HG03103 (cell line): ENCODE measurements around the gene INPP5F.

Experiments
- ATAC-seq: cut with Tn5 transposase; IDR thresholded peaks from one replicate; pipeline ENCODE4 v1.9.1; 2021; ENCODE audit warnings: low read depth; ENCODE audit not compliant: unreplicated experiment

The INPP5F gene

DNA sequence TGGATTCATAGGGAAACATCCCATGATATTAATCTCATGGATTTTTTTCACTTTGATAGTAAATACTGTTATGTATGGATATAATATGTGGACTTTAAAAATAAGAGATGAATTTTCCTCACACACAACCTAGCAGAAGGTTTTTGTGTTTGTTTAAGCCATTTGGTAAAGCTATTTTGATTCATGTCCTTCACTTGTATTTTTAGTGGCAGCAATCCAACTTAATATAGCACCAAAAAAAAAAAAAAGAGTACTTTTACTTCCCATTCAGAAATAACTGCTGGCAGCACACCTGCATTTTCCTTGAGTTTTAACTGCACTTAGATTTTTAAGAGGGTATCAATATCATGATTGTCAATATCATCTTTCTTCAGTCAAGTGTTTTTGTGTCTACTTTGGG lies 86.8 kb downstream of the INPP5F start:
- ATAC-seq, result no peak

DNA sequence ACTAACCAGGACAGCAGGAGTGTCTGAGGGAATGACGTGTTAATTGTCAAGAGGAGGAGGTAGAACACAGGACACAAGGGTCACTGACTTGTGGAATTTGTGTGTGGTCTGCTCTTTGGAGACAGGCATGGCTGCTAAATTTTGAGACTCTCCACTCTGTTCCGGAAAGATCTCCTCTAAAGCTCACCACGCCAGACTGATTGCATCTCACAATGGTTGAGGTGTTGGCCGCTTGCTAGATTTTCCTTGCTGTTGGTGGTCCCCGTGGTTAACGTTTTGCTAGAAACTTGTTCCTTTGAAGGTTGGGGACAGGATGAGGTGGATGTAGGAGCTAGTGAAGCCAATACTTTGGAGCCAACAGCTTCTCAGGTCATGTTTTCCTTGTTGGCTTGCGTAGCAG lies 89.8 kb downstream of the INPP5F start:
- ATAC-seq, result no peak

DNA sequence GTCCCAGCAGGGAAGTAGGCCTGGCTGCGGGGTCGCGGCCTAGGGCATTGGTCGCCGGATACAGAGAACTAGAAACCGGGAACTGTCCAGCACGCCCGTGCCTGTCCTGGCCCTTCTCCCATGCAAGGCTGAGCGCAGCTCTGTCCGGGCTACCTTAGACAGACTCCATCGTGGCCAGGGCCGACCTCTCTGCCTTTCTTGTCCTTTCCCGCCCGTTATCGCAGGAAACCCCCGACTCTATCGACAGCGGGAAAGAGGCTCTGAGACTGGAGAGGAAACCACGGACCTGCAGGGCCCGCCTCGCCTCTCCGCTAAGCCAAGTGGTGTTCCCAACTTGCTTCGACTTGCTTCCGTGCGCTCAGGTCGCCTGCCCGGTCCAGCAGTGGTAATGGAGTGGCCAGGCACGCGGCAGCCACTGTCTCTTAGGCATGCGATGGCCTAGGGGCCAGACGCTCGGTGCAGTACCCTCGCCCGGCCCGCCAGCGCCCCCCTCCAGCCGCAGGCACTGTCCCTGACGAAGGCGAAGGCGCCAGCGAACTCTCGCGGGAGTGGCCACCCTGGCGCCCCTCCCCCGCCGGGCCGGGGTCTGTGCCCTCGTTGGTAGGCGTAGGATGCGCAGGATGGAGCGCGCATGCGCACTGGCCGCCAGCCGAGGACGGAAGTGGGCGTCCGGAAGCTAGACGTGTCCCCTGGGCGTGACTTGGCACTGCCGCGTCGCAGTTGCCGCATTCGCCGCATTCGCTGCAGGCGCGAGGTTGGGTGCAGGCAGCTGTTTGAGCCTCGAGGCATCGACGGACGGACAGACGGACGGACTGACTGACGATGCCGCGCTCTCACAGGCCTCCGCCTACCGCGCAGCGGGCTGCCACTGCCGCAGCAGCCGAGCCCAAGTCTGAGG lies 92.4 kb downstream of the INPP5F start:
- ATAC-seq, result no peak

DNA sequence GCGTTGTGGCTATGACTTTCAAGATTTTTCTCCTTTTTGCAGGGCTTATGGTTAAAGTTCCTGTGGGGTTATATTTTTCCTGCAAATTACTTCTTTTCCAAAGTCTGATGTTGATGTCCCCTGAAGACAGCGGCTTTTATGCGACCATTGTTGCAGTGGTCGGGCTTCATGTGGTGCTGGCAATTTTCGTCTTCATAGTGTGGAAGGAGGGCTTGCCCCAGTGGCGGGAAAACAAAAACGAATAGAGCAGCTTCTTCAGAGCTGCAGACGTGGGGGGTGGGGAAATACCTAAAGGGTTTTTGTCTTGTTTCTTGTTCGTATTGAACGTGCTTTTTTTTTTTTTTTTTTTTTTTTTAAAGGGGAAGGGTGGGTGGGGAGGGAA lies 93.0 kb downstream of the INPP5F start:
- no peak for ATAC-seq

DNA sequence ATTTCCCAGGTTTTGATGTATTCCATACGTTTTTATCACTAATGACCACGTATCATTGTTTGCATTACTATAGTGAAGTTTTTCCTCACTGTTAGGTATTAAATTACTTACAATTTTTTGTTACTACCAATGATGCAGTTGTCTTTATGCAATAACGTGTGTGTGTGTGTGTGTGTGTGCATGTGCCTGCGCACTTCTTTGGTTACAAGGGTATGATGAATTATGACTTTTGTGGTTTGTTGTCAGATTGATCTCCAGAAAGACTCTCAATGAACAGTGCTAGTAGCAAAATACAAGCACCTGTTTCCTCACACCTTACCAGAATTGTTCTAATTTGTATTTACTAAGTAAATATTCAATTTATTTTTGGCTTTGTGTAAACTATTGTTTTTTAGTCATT lies 95.3 kb downstream of the INPP5F start:
- ATAC-seq, result no peak

DNA sequence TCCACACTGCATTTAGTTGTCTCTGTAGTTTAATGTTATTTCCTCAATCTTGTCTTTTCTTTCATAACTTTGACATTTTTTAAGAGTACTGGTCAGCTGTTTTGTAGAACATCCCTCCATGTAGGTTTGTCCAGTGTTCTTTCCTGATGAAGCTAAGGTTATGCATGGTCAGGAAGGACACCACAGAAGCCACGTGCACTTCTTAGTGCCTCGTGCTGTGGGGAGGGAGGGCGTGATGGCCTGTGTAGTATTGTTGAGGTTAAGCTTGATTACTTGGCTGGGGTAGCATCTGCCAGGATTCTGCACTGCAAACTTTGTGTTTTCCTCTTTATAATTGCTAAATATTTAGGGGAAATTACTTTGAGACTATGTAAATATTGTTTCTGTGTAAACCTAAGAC lies 98.4 kb downstream of the INPP5F start:
- ATAC-seq, result no peak

DNA sequence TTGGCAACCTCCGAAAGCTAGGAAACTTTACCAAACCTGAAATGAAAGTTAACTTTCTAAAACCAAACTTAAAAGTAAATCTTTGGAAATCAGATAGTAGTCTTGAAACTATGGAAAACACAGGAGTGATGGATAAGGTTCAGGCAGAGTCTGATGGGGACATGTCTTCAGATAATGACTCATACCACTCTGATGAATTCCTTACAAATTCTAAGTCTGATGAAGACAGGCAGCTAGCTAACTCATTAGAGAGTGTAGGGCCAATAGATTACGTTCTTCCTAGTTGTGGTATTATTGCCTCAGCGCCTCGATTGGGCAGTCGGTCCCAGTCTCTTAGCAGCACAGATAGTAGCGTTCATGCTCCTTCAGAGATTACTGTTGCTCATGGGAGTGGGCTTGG lies 100.9 kb downstream of the INPP5F start:
- ATAC-seq, result no peak

DNA sequence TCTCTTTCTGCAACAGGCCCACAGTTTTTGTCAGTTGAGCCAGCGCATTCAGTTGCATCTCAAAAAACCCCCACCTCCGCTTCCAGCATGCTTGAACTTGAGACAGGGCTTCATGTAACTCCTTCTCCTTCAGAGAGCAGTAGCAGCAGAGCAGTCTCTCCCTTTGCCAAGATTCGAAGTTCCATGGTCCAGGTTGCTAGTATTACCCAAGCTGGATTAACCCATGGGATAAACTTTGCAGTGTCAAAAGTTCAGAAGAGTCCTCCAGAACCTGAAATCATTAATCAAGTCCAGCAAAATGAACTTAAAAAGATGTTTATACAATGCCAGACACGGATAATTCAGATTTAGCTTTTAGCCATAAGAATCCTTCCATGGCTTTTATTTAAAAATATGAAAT lies 101.6 kb downstream of the INPP5F start:
- ATAC-seq, result no peak

DNA sequence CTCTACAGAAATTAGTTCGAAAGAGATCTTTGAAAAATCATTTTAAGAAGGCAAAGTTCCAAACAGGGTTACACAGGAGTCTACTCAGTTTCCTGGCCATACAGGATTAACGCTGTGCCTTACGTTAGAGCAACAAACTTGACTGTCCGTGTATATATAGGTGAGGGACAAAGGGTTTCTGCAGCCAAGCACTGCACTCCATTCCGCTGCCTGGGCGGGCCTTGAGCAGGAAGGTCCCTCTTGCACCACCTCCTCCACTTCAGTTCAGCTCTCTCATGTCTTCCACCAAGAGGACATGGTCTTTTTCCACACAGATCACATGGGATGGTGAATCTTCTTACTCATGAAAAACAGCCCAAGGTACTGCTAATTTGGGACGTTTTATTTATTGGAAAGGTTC lies 103.6 kb downstream of the INPP5F start:
- no peak for ATAC-seq

DNA sequence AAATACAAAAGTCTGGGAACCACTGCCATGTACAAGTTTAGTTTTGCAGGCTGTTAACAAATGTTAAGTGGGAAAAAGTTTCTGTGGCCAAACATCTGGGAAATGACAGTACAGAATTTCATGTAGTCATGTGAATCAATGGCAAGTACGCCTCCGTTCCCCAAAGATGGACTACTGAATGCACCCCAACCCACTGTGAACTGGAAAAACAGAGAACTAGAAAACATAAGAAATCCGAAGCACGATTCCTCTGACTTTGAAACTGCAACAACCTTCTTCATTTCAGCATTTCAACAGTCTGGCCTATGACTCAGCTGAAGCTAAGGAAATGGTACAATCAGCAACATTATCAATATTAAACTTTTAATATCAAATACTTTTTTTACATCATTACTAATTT lies 105.0 kb downstream of the INPP5F start:
- no peak for ATAC-seq

DNA sequence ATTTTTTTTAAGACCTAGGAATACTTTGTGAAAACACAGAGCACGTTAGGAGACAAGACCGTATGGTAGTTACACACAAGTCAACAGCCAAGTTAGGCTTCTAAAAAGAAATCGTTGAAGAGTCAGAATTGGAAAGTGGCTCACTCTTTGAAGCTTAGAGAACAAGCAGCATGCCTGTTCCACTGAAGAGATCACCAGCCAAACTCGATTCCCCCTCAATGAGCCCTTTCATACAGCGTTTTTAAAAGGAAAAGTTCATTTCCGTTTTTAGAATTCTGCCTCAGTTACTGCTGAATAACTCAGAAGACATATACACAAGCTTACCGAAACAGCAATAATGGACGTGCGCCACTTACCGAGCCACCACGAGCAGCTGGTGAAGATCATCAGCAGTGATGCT lies 105.8 kb downstream of the INPP5F start:
- ATAC-seq, result no peak

DNA sequence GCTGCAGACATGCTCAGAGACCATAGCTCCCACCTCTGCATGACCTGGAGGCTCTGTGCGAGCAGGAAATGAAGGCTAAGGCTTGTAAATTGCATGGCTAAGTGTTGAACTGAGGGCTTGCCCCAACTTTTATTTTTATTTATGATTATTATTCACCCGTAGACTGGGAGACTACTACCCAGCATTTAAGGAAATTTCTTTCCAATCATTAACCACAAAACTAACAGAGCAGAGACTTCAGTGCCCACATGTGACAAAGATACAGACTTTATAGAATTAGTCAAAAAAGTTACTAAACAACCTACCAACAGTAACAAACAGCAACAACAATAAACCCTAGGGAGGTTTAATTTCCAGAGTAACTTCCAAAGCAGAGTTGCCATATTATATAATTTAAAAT lies 107.1 kb downstream of the INPP5F start:
- ATAC-seq, result no peak

DNA sequence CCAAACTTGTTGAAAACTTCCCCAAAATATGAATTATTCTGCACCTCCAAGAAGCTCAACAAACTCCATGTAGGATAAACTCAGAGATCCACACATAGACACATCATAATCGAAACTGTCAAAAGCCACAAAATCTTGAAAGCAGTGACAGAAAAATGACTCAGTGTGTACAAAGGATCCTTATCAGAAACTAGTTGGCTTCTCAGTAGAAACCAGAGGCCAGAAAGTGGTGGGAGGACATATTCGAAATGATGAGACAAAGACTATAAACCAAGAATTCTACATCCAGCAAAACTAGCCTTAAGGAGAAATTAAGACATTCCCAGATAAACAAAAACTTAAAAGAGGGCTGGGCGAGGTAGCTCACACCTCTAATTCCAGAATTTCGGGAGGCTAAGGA lies 108.3 kb downstream of the INPP5F start:
- no peak for ATAC-seq

DNA sequence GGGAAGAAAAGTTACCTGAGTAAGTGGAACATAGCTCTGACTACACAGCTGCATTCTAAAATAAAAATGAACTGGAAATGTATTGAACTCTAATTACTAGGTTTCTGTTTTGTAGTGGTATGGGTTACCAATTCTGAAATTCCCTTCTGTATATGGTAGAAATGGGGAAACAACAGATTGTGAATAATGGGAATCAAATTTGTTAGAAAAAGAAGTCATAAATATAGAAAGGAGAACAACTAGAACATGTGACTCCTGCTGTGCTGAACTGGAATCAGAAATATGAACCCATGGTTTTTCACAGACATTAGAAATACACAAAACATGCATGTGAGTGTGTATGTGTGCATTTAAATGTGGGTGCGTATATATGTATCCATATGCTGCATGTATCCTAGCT lies 119.8 kb downstream of the INPP5F start:
- ATAC-seq, result no peak

DNA sequence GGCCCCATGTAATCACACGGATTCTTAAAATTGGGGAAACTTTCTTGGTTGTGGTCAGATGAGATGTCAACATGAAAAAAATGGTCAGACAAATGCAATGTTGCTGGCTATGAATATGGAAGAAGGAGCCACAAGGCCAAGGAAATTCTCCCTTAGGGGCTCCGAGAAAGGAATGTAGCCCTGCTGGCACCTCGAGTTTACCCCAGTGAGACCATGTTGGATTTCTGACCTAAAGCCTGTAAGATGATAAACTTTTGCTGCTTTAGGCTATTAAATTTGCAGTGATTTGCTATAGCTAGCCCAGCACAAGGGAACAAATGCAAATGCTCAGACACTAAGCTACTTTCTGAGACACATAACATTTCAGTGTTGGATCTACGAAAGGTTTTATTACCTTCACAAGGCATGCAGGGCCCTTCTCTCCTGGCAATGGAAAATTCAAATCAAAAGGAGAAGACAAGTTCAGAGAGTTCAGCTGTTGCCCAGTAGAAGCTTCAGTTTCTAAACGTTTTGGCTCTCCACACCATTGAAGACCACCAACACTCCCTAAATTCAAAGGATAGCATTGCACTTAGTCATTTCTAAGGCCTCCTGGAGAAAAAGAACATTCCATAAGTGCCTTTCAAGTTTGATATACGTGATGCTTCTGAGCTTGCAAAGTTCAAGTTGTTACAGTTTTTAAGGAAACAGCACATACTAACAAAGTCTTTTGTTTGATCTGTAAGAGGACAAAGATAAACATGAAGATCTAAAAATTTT lies 123.4 kb downstream of the INPP5F start:
- no peak for ATAC-seq

DNA sequence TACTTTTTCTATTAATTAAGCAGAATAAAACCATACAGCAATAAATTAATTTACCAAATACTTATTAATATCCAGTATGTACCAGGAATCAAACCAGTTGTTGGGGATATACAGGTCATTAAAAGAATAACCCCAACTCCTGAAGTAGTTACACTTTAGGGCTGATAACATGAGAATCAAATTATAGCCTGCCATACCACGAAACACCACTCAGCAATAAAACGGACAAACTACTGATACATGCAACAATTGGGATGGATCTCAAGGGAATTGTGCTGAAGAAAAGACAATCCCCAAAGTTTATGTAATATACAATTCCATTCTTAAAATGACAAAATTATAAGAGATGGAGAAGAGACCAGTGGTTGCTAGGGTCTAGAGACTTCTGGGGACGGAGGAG lies 124.1 kb downstream of the INPP5F start:
- no peak for ATAC-seq

DNA sequence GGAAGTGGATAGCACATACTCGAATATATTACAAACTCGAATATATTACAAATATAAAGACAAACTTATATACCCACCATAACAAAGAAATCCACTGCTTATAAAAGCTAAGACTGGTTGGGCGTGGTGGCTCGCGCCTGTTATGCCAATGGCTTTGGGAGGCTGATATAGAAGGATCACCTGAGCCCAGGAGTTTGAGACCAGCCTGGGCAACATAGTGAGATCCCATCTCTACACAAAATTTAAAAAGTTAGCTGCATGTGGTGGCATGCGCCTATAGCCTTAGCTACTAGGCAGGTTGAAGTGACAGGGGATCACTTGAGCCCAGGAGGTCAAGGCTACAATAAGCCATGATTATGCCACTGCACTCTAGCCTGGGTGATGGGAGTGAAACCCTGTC lies 126.4 kb downstream of the INPP5F start:
- ATAC-seq, result no peak

DNA sequence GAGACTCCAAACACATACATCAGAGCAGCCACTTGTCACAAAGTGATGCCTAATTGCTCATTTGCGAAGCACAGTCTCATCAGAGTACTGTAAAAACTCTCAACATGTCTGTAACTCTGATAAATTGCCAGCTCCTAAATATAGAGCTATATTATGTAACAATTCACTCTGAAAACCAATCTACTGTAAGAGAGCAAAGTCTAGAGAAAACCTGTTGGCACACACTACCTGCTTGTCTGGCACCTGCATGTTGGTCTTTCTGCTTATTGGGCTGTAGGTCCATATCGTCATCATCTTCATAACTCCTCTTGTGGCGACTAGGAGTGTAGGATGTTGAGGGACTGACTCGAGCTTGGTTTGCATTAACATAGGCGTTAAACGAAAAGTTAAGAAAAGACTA lies 127.0 kb downstream of the INPP5F start:
- no peak for ATAC-seq

DNA sequence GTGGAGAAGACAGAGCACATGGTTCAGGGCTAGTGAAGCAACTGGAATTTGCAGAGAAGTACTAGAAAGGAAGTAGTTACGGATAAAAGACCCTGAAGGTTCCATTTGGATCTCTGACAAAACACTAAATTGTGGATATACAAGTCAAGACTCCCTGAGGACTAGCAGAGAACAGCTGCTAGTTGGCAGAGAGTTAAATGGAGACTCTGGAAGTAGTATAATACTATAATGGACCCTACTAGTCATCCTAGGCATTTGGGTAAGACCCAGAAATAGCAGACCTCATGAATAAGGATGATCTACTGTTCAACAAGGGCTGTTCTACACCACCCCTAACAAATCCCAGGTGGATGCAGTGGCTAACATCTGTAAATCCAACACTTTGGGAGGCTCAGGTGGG lies 127.7 kb downstream of the INPP5F start:
- ATAC-seq, result no peak

DNA sequence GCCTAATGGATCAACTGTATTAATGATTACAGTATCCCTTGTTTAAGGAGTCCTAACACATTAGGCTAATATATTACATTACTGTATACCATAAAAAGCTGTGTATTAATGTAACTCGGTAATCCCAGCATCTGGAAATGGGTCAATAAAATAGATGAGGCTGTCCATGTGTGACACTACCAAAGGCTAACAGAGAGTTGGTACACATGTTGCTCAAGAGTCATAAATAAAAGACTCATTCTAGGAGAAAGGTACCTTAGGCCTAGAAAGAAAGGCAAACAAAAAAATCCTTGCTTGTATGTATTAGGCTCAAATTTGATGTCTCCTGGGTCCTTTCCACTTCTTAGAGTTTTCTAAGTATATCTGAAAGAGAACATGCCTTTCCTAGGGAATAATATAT lies 132.2 kb downstream of the INPP5F start:
- no peak for ATAC-seq

DNA sequence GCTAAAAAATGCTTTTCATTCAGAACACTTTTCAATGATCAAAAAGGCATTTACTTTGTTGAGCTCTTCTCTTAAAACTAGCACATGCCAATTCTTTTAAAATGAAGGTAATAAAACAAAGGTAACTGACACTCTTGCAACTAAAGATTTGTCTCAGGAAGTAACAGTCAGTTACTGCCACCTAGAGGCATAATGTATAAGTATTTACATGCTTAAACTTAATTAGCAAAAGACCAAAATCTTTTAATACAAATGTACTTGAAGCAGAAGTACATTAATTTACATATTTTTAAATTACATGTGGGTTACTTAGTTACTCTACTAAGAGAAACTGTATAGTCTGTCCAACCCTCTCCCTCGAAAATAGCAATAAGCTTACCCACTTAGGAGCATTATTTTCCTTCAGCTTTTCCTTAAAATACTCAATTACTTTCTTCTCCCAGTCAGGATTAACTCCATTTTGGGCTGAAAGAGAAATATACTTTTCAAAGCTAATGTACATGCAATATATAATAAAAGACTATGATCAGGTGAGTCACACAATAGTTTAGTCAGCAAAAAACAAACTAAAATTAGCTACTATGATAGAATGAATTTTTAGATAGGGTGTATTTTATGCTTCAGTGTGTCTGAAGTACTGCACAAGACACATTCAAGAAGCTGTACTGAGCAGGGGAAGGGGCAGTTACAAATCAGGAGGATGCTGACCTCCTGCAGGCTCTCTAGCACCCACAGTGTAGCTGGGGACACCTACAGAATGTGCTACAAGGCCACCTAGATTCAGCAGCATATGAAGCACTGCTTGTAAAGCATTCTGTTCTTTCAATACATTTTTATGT lies 133.8 kb downstream of the INPP5F start:
- ATAC-seq, result no peak
